ENCODE results near the gene EIF2AK3. TPM values are rescaled to one million over a fixed set of nuclear protein-coding genes. Genes with fewer than 3 reads are reported as not detected.

Gene EIF2AK3
- total RNA-seq (19.8 and 20.3 TPM in 2 replicates), polyA plus RNA-seq (8.8 and 11.9 TPM in 2 replicates), polyA minus RNA-seq (ENCODE audit: low replicate concordance) (1.5 TPM in 2 replicates)
- polyA plus RNA-seq (2012), result 8.7 and 11.5 TPM in 2 replicates

DNA sequence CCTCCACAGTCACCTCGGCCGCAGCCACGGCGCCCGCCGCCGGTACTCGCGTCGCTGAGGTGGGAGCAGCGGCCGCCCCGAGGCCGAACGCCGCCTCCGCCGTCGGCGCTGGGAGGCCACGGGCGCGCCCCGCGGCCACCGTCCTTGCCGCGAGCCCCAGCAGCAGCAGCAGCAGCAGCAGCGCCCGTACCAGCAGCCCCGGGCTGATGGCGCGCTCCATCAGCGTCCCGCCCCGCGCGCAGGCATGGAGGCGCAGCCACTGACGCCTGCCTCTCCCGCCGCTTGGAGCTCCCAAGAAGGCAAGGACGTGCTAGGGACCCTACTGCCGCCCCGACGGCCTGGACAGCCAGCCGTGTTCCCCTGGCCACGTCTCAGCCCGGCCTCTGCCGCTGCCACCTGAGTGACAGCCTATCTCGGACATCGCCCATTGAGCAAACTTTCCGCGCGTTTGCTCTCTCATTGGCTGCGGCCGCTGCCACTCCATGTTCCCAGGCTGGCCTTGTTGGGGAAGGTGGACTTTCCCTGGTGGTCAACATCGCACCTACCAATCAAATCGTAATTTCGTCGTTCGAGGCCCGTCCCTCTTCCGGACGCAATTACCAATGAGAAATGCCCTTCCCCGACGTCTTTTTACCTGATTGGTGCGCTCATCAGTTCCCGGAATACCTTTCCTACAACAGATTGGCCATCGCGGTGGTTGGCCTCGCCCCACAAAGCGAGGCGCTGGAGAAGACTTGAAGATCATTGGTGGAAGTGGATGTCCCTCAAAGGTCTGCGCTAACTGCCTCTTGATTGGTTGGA lies at the start of gene EIF2AK3:
Gene EIF2AK3 (minus strand): TSS at position 410 of the 801 bp plus-strand sequence. CDS start 190 bp downstream, at position 220.
- H2AFZ ChIP-seq (ENCODE audit: low read length), result peak within 1 kb of the TSS; percentile 93
- TF ChIP-seq EZH2 (IDR thresholded peaks at IDR 0.05; ENCODE audit: low read length, missing control alignments), result no peak
- TF ChIP-seq, protein P1, sequence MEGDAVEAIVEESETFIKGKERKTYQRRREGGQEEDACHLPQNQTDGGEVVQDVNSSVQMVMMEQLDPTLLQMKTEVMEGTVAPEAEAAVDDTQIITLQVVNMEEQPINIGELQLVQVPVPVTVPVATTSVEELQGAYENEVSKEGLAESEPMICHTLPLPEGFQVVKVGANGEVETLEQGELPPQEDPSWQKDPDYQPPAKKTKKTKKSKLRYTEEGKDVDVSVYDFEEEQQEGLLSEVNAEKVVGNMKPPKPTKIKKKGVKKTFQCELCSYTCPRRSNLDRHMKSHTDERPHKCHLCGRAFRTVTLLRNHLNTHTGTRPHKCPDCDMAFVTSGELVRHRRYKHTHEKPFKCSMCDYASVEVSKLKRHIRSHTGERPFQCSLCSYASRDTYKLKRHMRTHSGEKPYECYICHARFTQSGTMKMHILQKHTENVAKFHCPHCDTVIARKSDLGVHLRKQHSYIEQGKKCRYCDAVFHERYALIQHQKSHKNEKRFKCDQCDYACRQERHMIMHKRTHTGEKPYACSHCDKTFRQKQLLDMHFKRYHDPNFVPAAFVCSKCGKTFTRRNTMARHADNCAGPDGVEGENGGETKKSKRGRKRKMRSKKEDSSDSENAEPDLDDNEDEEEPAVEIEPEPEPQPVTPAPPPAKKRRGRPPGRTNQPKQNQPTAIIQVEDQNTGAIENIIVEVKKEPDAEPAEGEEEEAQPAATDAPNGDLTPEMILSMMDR (conservative IDR thresholded peaks at IDR 0.05 in 1 of 2, IDR thresholded peaks at IDR 0.05 in 1 of 2; ENCODE audit: low read depth in 1 of 2, low read length in 2 of 2), result no peak

DNA sequence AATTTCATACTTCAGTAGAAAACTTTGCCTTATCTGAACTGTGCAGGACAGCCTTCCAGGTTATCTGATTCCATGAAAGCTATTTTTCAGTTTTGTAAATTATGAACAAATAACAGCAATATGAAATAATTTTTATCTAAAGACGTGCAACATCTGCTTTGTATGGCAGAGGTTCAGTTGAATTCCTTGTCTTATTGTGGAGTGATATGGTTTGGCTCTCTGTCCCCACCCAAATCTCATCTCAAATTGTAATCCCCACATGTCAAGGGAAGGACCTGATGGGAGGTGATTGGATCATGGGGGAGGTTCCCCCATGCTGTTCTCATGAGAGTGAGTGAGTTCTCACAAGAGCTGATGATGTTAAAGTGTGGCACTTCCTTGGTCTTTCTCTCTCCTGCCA lies 46.1 kb upstream of the EIF2AK3 start:
- no peak overlapping the region for H3K4me2 ChIP-seq (ENCODE audit: extremely low read depth, insufficient read depth, low read length)

More for the DNA sequence above, at the start of gene EIF2AK3:
- Histone ChIP-seq H3K36me3 (ENCODE audit: control insufficient read depth, insufficient read depth, low read length) (no peaks in the 10 kb centered on the region), H3K9me3 (ENCODE audit: control insufficient read depth, insufficient read depth, low read depth, low read length) (no peaks in the 10 kb centered on the region), H3K79me2 (ENCODE audit: control insufficient read depth, insufficient read depth, low read length) (peaks cover 35% of the 10 kb centered on the region), H3K27ac (ENCODE audit: insufficient read depth, low read length) (peak within 1 kb of the TSS; percentile 100), H3K9ac (ENCODE audit: insufficient read depth, low read length) (peak within 1 kb of the TSS; percentile 96), H3K27me3 (ENCODE audit: control insufficient read depth, insufficient read depth, low read length) (no peaks in the 10 kb centered on the region), H3K4me3 (replicated peaks in 1 of 4; ENCODE audit: control extremely low read depth in 1 of 4, insufficient read depth in 1 of 4, low read depth in 3 of 4, low read length in 4 of 4) (peak within 1 kb of the TSS; percentile 79 to 90 (median 88)), H3K4me2 (ENCODE audit: extremely low read depth, insufficient read depth, low read length) (peak within 1 kb of the TSS; percentile 86), H4K20me1 (ENCODE audit: control insufficient read depth, extremely low read depth, insufficient read depth, low read length) (no peaks in the 10 kb centered on the region), H3K4me1 (ENCODE audit: control insufficient read depth, extremely low read depth, insufficient read depth, low read length) (no peaks in the 10 kb centered on the region)
- DNase-seq (ENCODE audit: low read depth in 2 of 2), result peak; percentile 100

More for the DNA sequence above, 46.1 kb upstream of the EIF2AK3 start:
- TF ChIP-seq EZH2 (IDR thresholded peaks at IDR 0.05; ENCODE audit: low read length, missing control alignments), result no peak
- TF ChIP-seq, protein P1 (conservative IDR thresholded peaks at IDR 0.05 in 1 of 2, IDR thresholded peaks at IDR 0.05 in 1 of 2; ENCODE audit: low read depth in 1 of 2, low read length in 2 of 2), result no peak
- H2AFZ ChIP-seq (ENCODE audit: low read length), result no peak overlapping the region
- peaks cover 2% of the 10 kb centered on the region for H3K27me3 ChIP-seq (ENCODE audit: control insufficient read depth, insufficient read depth, low read length)
- no peaks in the 10 kb centered on the region for H4K20me1 ChIP-seq (ENCODE audit: control insufficient read depth, extremely low read depth, insufficient read depth, low read length)
- no peaks in the 10 kb centered on the region for H3K36me3 ChIP-seq (ENCODE audit: control insufficient read depth, insufficient read depth, low read length)
- no peak overlapping the region for H3K27ac ChIP-seq (ENCODE audit: insufficient read depth, low read length)
- no peaks in the 10 kb centered on the region for H3K9me3 ChIP-seq (ENCODE audit: control insufficient read depth, insufficient read depth, low read depth, low read length)
- no peaks in the 10 kb centered on the region for H3K79me2 ChIP-seq (ENCODE audit: control insufficient read depth, insufficient read depth, low read length)
- no peaks in the 10 kb centered on the region for H3K4me1 ChIP-seq (ENCODE audit: control insufficient read depth, extremely low read depth, insufficient read depth, low read length)
- no peak overlapping the region for H3K9ac ChIP-seq (ENCODE audit: insufficient read depth, low read length)
- DNase-seq (ENCODE audit: low read depth in 2 of 2), result no peak
- no peak overlapping the region for H3K4me3 ChIP-seq (replicated peaks in 1 of 4; ENCODE audit: control extremely low read depth in 1 of 4, insufficient read depth in 1 of 4, low read depth in 3 of 4, low read length in 4 of 4)

All from fibroblast of lung (primary cell).